Measurements from ENCODE around the gene NUCKS1. TPM values are rescaled to one million over a fixed set of nuclear protein-coding genes. Genes with fewer than 3 reads are reported as not detected.
A peak's percentile ranks its signal among the peaks of the same experiment; 100 is the strongest.

The NUCKS1 gene
- total RNA-seq, 4 donors from 2014 or later, result 32.4 to 73.4 (median 60.9) TPM

DNA sequence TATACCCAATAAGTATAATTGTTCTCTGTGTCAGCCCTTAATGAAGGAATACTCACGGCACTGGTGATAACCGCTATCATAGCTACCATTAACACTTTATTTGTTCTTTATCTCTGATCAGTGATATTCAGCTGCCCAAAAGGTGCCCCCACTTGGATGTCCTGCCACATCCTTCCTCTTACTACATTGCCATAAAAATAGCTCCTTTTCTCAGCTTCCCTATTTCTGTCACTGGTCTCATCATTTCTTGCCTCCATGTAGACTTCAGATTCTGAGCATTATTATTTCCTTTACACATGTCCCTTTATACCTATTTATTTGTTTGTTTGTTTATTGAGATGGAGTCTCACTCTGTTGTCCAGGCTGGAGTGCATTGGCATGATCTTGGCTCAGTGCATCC, 28.0 kb upstream of the NUCKS1 start:
- no peaks in the 10 kb centered on the region for H3K36me3 ChIP-seq
- no peak overlapping the region for H3K27ac ChIP-seq
- H3K9me3 ChIP-seq, result no peaks in the 10 kb centered on the region
- TF ChIP-seq, protein P1, sequence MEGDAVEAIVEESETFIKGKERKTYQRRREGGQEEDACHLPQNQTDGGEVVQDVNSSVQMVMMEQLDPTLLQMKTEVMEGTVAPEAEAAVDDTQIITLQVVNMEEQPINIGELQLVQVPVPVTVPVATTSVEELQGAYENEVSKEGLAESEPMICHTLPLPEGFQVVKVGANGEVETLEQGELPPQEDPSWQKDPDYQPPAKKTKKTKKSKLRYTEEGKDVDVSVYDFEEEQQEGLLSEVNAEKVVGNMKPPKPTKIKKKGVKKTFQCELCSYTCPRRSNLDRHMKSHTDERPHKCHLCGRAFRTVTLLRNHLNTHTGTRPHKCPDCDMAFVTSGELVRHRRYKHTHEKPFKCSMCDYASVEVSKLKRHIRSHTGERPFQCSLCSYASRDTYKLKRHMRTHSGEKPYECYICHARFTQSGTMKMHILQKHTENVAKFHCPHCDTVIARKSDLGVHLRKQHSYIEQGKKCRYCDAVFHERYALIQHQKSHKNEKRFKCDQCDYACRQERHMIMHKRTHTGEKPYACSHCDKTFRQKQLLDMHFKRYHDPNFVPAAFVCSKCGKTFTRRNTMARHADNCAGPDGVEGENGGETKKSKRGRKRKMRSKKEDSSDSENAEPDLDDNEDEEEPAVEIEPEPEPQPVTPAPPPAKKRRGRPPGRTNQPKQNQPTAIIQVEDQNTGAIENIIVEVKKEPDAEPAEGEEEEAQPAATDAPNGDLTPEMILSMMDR (IDR thresholded peaks at IDR 0.05), result no peak
- no peak for TF ChIP-seq POLR2A (IDR thresholded peaks at IDR 0.05)
- intact Hi-C loops (cut with DNase I), result no loop called here
- H3K27me3 ChIP-seq, result no peaks in the 10 kb centered on the region
- H3K4me3 ChIP-seq, result no peak overlapping the region
- 73 to 75% methylated on average over 2 of the region's 2 CpGs for WGBS, 2 donors
- DNase-seq, result no peak
- peaks cover 0 to 30% (median 16%) of the 10 kb centered on the region in 3 donors for H3K4me1 ChIP-seq

DNA sequence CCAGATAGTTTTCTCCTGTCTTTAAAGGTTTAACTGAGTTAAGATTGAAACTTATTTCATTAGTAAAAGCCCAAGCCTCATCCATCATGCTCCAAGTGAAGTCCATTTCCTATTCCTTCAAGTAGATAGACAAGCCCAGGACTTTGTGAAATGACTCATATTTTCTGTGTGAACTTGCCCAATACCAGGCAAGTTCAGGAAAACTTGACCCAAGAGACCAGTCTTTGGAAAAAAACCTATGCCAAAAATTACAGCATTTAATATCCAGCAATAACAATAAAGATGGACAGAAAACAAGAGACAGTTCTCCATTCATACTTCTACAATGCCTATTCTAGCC, 25.7 kb upstream of the NUCKS1 start:
- TF ChIP-seq, protein P1 (IDR thresholded peaks at IDR 0.05), result no peak
- no peak for TF ChIP-seq POLR2A (IDR thresholded peaks at IDR 0.05)
- intact Hi-C loops (cut with DNase I), result no loop called here
- Histone ChIP-seq H3K4me3 (peak overlapping the region; percentile 52 to 80 (median 78)), H3K27ac (peak overlapping the region; percentile 65 to 86 (median 80)), H3K27me3 (no peaks in the 10 kb centered on the region), H3K36me3 (no peaks in the 10 kb centered on the region), H3K4me1 (peaks cover 3 to 46% (median 16%) of the 10 kb centered on the region in 3 donors), H3K9me3 (no peaks in the 10 kb centered on the region)
- DNase-seq, result no peak

DNA sequence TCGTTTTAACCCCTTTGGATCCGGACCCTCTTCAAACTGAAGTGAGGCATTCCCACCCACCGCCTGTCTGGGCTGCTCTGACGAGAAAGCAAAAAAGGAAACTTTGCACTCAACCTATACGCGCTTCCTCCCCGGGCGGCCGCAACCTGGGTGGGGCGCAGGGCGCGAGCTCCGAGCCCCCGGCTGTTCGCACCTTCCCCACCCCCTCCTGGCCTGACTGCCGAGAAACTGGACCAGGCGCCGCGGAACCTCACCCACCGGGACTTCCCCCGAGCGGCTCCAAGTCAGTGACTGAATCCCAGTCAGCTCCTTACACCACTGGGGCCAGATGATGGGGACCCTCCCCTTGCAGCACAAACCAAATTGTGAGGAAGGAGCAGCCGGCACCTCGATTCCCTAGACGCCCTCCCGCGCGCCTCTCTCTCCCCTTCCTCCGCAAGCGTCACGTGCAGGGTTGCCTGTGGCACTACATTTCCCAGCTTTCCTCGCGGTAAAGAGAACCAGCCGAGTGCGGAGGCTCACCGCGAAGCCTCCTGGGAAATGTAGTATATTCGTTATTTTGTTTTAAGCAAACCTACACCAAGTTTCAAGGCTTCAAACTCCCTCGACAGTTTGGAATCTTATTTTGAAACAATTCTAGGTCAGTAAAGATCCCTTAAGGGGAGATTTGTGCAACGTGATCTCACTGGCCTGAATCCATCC, 25.2 kb upstream of the NUCKS1 start, which contains the start of gene RAB29:
TSS of gene RAB29 (minus strand) at position 468 of the 702 bp plus-strand sequence. CDS start 526 bp downstream, outside the sequence.
- H3K36me3 ChIP-seq, result peaks cover 0 to 4% (median 0%) of the 10 kb centered on the region in 3 donors
- 0 to 1% methylated on average over 17 to 18 of the region's 40 CpGs for WGBS, 2 donors
- no peaks in the 10 kb centered on the region for H3K27me3 ChIP-seq

DNA sequence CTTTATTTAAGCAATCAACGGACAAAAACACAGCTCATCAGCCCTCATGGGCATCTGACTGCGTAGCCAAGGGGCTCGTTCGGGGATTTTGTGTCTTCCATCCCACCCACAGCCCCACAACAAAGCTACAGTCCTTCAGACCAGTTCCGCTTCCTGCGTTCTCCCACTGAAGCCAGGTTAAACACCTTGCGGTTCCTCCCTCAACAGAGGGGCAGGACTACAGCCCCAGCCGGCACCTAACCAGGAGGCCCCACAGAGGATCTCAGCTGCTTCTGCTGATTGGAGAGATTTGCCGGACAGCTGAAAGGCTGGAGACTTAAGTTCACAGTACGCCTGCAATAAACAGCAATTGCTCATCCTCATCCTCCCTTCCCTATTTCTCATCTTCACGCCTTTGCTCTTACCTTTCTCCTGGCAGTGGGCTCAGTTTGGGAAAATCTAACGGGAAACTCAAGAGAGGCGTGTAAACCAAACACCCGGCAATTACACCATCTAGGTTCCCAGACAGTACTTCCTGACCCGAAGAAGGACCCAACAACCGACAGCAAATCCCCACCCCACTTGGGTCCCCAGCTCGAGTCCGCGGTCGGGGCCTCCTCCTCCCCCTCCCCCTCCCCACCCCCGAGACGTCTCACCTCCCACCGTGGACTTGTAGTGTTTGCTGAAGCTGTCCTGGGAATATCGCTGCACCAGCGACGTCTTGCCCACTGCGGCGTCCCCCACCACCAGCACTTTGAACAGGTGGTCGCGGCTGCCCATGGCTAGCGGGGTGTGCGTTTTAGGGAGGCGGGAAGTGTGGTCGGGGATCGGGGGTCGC, 24.4 kb upstream of the NUCKS1 start:
- DNase-seq, result no peak
- intact Hi-C loops (cut with DNase I), result no loop called here
- no peaks in the 10 kb centered on the region for H3K9me3 ChIP-seq

More for the DNA sequence above, 25.2 kb upstream of the NUCKS1 start, which contains the start of gene RAB29:
- Histone ChIP-seq H3K9me3 (no peaks in the 10 kb centered on the region), H3K4me1 (peaks cover 8 to 52% (median 16%) of the 10 kb centered on the region in 3 donors), H3K27ac (peak within 1 kb of the TSS; percentile 65 to 86 (median 80)), H3K4me3 (peak within 1 kb of the TSS; percentile 52 to 80 (median 78))
- peak in 1 of 4 donors; percentile 56 for TF ChIP-seq POLR2A (IDR thresholded peaks at IDR 0.05)
- TF ChIP-seq, protein P1 (IDR thresholded peaks at IDR 0.05), result peak in 1 of 6 experiments; percentile 5
- DNase-seq, result peak; percentile 50
- intact Hi-C loops (cut with DNase I), result no loop called here

More for the DNA sequence above, 24.4 kb upstream of the NUCKS1 start:
- no peak for TF ChIP-seq POLR2A (IDR thresholded peaks at IDR 0.05)
- TF ChIP-seq, protein P1 (IDR thresholded peaks at IDR 0.05), result no peak
- Histone ChIP-seq H3K27me3 (no peaks in the 10 kb centered on the region), H3K27ac (peak overlapping the region; percentile 65 to 86 (median 80)), H3K4me1 (peaks cover 9 to 55% (median 16%) of the 10 kb centered on the region in 3 donors), H3K36me3 (peaks cover 0 to 5% (median 0%) of the 10 kb centered on the region in 3 donors), H3K4me3 (peak overlapping the region; percentile 52 to 80 (median 78))
- WGBS, 2 donors, result 22 to 29% methylated on average over 20 to 22 of the region's 36 CpGs

Data from esophagus squamous epithelium (tissue), 5 donors.